Mesendoderm (in vitro differentiated cells): ENCODE results near the gene TEF.

Experiments used
- DNase-seq: peaks from one replicate; pipeline ENCODE4 v3.0.0; 2013
- H2AK5ac ChIP-seq: 2 replicates; pipeline ENCODE4 v1.6.1; 2013; ENCODE audit warnings: low read length, inconsistent platforms
- H2BK120ac ChIP-seq: 2 replicates; pipeline ENCODE4 v1.6.1; 2013; ENCODE audit warnings: low read depth, mild to moderate bottlenecking, low read length, moderate library complexity, mixed read lengths
- H2BK15ac ChIP-seq: replicated peaks from 2 replicates; pipeline ENCODE4 v1.6.1; 2013; ENCODE audit warnings: low read depth, mild to moderate bottlenecking, moderate library complexity
- H2BK5ac ChIP-seq: 2 replicates; pipeline ENCODE4 v1.6.1; 2013; ENCODE audit warnings: low read length, inconsistent platforms
- H3K18ac ChIP-seq: 2 replicates; pipeline ENCODE4 v1.6.1; 2013; ENCODE audit warnings: mild to moderate bottlenecking, low read length, mixed read lengths
- H3K23ac ChIP-seq: one replicate; pipeline ENCODE4 v1.6.1; 2013; ENCODE audit warnings: low read length
- H3K27ac ChIP-seq: 2 replicates; pipeline ENCODE4 v1.5.1; 2013; ENCODE audit warnings: low read depth, mild to moderate bottlenecking, inconsistent platforms, low read length, moderate library complexity
- H3K27me3 ChIP-seq: 2 replicates; pipeline ENCODE4 v1.6.1; 2013; ENCODE audit warnings: low read length, control low read depth, mild to moderate bottlenecking, inconsistent platforms; ENCODE audit not compliant: insufficient read depth, poor library complexity
- H3K36me3 ChIP-seq: 2 replicates; pipeline ENCODE4 v1.6.1; 2013; ENCODE audit warnings: low read length, inconsistent platforms; ENCODE audit not compliant: control insufficient read depth, insufficient read depth
- H3K4ac ChIP-seq: one replicate; pipeline ENCODE4 v1.6.1; 2013; ENCODE audit warnings: low read depth, mild to moderate bottlenecking, low read length, moderate library complexity
- H3K4me1 ChIP-seq: 2 replicates; pipeline ENCODE4 v1.6.1; 2013; ENCODE audit warnings: low read depth, low read length, inconsistent platforms; ENCODE audit not compliant: control insufficient read depth
- H3K4me2 ChIP-seq: 2 replicates; pipeline ENCODE4 v1.6.1; 2013; ENCODE audit warnings: low read length
- H3K4me3 ChIP-seq: 2 replicates; pipeline ENCODE4 v1.5.1; 2013; ENCODE audit warnings: mild to moderate bottlenecking, low read length
- H3K56ac ChIP-seq: one replicate; pipeline ENCODE4 v1.6.1; 2013; ENCODE audit warnings: low read length
- H3K79me1 ChIP-seq: 2 replicates; pipeline ENCODE4 v1.6.1; 2013; ENCODE audit warnings: low read length, inconsistent platforms
- H3K79me2 ChIP-seq: 2 replicates; pipeline ENCODE4 v1.6.1; 2013; ENCODE audit warnings: mild to moderate bottlenecking, low read length; ENCODE audit not compliant: control insufficient read depth, insufficient read depth
- H3K9ac ChIP-seq: 2 replicates; pipeline ENCODE4 v1.6.1; 2013; ENCODE audit warnings: low read length, inconsistent platforms
- H4K5ac ChIP-seq: one replicate; pipeline ENCODE4 v1.6.1; 2013; ENCODE audit warnings: low read length
- H4K8ac ChIP-seq: one replicate; pipeline ENCODE4 v1.6.1; 2013; ENCODE audit warnings: low read depth, mild to moderate bottlenecking, control low read depth, low read length, moderate library complexity
- WGBS: extraction: QIAGEN DNeasy Blood & Tissue Kit; methylation state at CpG from one replicate; pipeline ENCODE4 v1.1.7; 2013; ENCODE audit warnings: low lambda C conversion rate, missing lambda C conversion rate; ENCODE audit not compliant: insufficient coverage; ENCODE audit errors: extremely low coverage; 5-methylcytosine and 5-hydroxymethylcytosine counted together

Gene TEF

DNA sequence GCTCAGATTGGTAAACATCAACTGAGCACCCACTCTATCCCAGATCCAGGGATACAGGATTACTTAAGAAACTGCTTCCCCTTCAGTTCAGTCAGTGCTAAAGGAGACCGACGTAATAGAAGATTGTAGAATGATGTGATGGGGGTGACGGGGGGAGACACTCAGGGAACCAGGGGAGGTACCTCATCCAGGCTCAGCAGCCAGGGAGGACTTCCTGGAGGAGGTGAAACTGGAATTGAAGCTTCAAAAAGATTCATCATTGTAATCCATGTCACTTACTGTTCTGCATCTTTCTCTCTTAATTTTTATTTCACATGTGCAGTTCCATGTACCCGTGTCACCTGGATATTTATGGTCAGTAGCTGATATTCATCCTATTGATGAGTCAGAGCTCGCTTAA lies 19.1 kb upstream of the TEF start:
- Histone ChIP-seq H3K79me1 (no peaks in the 10 kb centered on the region), H3K4ac (no peak overlapping the region), H3K27me3 (no peaks in the 10 kb centered on the region), H3K79me2 (no peaks in the 10 kb centered on the region), H3K4me2 (no peak overlapping the region), H2BK15ac (no peak overlapping the region), H3K9ac (no peak overlapping the region), H3K4me3 (no peak overlapping the region), H2AK5ac (no peak overlapping the region), H2BK5ac (no peak overlapping the region), H3K36me3 (no peaks in the 10 kb centered on the region), H3K56ac (no peak overlapping the region), H2BK120ac (no peak overlapping the region), H3K18ac (no peak overlapping the region), H3K27ac (no peak overlapping the region), H3K4me1 (no peaks in the 10 kb centered on the region), H3K23ac (no peak overlapping the region), H4K8ac (no peak overlapping the region), H4K5ac (no peak overlapping the region)
- DNase-seq: no peak
- WGBS: no CpG with 5 or more reads among the region's 5 CpGs

- no peaks in the 10 kb centered on the region for H3K4me1 ChIP-seq
- H3K79me2 ChIP-seq: no peaks in the 10 kb centered on the region
- H3K36me3 ChIP-seq: no peaks in the 10 kb centered on the region
- H2BK5ac ChIP-seq: no peak overlapping the region
- no peaks in the 10 kb centered on the region for H3K79me1 ChIP-seq
- no CpG with 5 or more reads among the region's 6 CpGs for WGBS
- no peak overlapping the region for H2BK15ac ChIP-seq
- H2AK5ac ChIP-seq: no peak overlapping the region
- no peak overlapping the region for H3K4ac ChIP-seq
- no peak overlapping the region for H3K4me3 ChIP-seq
- no peak overlapping the region for H3K56ac ChIP-seq
- H3K27me3 ChIP-seq: no peaks in the 10 kb centered on the region
- no peak overlapping the region for H3K23ac ChIP-seq
- H3K27ac ChIP-seq: no peak overlapping the region
- no peak overlapping the region for H4K8ac ChIP-seq
- no peak overlapping the region for H3K18ac ChIP-seq
- H3K4me2 ChIP-seq: no peak overlapping the region
- no peak overlapping the region for H3K9ac ChIP-seq
- DNase-seq: no peak
- H2BK120ac ChIP-seq: no peak overlapping the region
- H4K5ac ChIP-seq: no peak overlapping the region
These were observed 17.5 kb upstream of the TEF start for GRCh38 chr22:41364233-41364632.

- no peak overlapping the region for H2BK120ac ChIP-seq
- H3K4me1 ChIP-seq: no peaks in the 10 kb centered on the region
- H4K8ac ChIP-seq: no peak overlapping the region
- no peaks in the 10 kb centered on the region for H3K79me1 ChIP-seq
- no peak overlapping the region for H3K27ac ChIP-seq
- WGBS: no CpG with 5 or more reads among the region's 8 CpGs
- H3K36me3 ChIP-seq: no peaks in the 10 kb centered on the region
- H3K56ac ChIP-seq: no peak overlapping the region
- no peak overlapping the region for H3K9ac ChIP-seq
- H3K79me2 ChIP-seq: no peaks in the 10 kb centered on the region
- H3K4me3 ChIP-seq: no peak overlapping the region
- H3K27me3 ChIP-seq: no peaks in the 10 kb centered on the region
- no peak for DNase-seq
- H4K5ac ChIP-seq: no peak overlapping the region
- no peak overlapping the region for H2BK5ac ChIP-seq
- H3K18ac ChIP-seq: no peak overlapping the region
- no peak overlapping the region for H3K4ac ChIP-seq
- no peak overlapping the region for H3K4me2 ChIP-seq
- no peak overlapping the region for H2AK5ac ChIP-seq
- no peak overlapping the region for H2BK15ac ChIP-seq
- no peak overlapping the region for H3K23ac ChIP-seq
These were observed 16.8 kb upstream of the TEF start for GRCh38 chr22:41364955-41365354.

DNA sequence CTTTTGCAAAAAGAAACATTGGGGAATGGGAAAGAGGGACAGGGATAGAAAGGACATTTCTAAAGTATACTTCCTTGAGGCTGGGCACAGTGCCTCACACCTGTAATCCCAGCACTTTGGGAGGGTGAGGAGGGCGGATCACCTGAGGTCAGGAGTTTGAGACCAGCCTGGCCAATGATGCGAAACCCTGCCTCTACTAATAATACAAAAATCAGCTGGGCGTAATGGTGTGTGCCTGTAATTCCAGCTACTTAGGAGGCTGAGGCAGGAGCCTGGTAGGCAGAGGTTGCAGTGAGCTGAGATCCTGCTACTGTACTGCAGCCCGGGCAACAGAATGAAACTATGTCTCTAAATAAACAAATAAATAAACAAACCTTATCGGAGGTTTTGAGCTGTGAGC lies 16.3 kb upstream of the TEF start:
- Histone ChIP-seq H3K79me1 (no peaks in the 10 kb centered on the region), H3K4ac (no peak overlapping the region), H2BK15ac (no peak overlapping the region), H3K4me1 (no peaks in the 10 kb centered on the region), H3K23ac (no peak overlapping the region), H2BK5ac (no peak overlapping the region), H3K56ac (no peak overlapping the region), H2BK120ac (no peak overlapping the region), H4K8ac (no peak overlapping the region), H2AK5ac (no peak overlapping the region), H3K4me2 (no peak overlapping the region), H4K5ac (no peak overlapping the region), H3K27me3 (no peaks in the 10 kb centered on the region), H3K4me3 (no peak overlapping the region), H3K9ac (no peak overlapping the region), H3K79me2 (no peaks in the 10 kb centered on the region), H3K18ac (no peak overlapping the region), H3K27ac (no peak overlapping the region), H3K36me3 (no peaks in the 10 kb centered on the region)
- DNase-seq: no peak
- WGBS: no CpG with 5 or more reads among the region's 5 CpGs

GRCh38 chr22:41366323-41367029 lies 15.3 kb upstream of the TEF start:
- Histone ChIP-seq H3K79me1 (no peaks in the 10 kb centered on the region), H3K4ac (no peak overlapping the region), H3K4me2 (no peak overlapping the region), H3K79me2 (no peaks in the 10 kb centered on the region), H3K18ac (no peak overlapping the region), H2BK5ac (no peak overlapping the region), H3K4me3 (no peak overlapping the region), H3K4me1 (no peaks in the 10 kb centered on the region), H3K9ac (no peak overlapping the region), H2AK5ac (no peak overlapping the region), H2BK120ac (no peak overlapping the region), H3K27me3 (no peaks in the 10 kb centered on the region), H3K36me3 (no peaks in the 10 kb centered on the region), H3K27ac (no peak overlapping the region), H3K56ac (no peak overlapping the region), H3K23ac (no peak overlapping the region), H4K5ac (no peak overlapping the region), H4K8ac (no peak overlapping the region), H2BK15ac (no peak overlapping the region)
- no CpG with 5 or more reads among the region's 17 CpGs for WGBS
- no peak for DNase-seq

DNA sequence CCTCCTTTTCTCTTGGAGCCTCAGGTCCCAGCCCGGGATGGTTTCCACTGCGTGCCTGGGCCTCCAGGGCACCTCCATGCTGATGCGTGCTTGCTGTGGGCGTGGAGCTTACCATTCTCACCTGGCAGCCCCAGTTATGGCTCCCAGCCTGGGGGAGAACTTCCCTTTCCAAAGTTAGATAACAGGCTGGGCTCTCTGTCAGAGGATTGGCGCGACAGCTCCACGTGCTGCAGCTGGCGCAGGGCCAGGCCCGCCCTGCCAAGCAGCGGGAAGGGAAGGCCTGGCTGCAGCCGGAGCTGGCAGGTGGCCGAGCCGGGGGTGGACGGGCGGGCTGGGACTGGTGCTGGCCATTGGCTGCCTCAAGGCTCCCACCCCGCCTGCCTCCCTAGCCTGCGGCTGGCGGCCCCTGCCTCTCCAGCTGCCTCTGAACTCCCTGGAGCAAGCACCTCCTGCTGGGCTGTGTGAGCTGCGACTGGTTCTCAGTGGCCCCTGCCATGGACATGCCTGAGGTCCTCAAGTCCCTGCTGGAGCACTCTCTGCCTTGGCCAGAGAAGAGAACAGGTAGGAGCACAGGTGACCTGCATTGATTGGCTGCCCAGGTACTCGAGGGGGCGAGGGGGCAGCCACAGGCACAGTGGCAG lies 14.6 kb upstream of the TEF start:
- no peak overlapping the region for H2BK5ac ChIP-seq
- no peaks in the 10 kb centered on the region for H3K27me3 ChIP-seq
- no peaks in the 10 kb centered on the region for H3K79me1 ChIP-seq
- H3K18ac ChIP-seq: no peak overlapping the region
- H3K4me2 ChIP-seq: no peak overlapping the region
- WGBS: no CpG with 5 or more reads among the region's 21 CpGs
- no peak overlapping the region for H3K9ac ChIP-seq
- H3K23ac ChIP-seq: no peak overlapping the region
- no peak overlapping the region for H3K27ac ChIP-seq
- H3K36me3 ChIP-seq: no peaks in the 10 kb centered on the region
- no peak overlapping the region for H3K56ac ChIP-seq
- no peak overlapping the region for H2BK15ac ChIP-seq
- no peak overlapping the region for H3K4ac ChIP-seq
- no peak overlapping the region for H4K8ac ChIP-seq
- H3K4me1 ChIP-seq: no peaks in the 10 kb centered on the region
- H2BK120ac ChIP-seq: no peak overlapping the region
- no peaks in the 10 kb centered on the region for H3K79me2 ChIP-seq
- peak; percentile 38 for DNase-seq
- no peak overlapping the region for H4K5ac ChIP-seq
- no peak overlapping the region for H3K4me3 ChIP-seq
- H2AK5ac ChIP-seq: no peak overlapping the region
